Measurements from ENCODE around the gene MDFIC. TPM values are rescaled to one million over a fixed set of nuclear protein-coding genes. Genes with fewer than 3 reads are reported as not detected.
A peak's percentile ranks its signal among the peaks of the same experiment; 100 is the strongest.

Gene MDFIC
- total and polyA plus RNA-seq, 2 of the 4 experiments (the other 2 are of a cell fraction) = 16.9 to 35.0 TPM

GRCh38 chr7:115059321-115059720 lies 137.4 kb downstream of the MDFIC start:
- dilution Hi-C loops (cut with HindIII; ENCODE audit: low sequenced_read_pairs, unreplicated experiment) = no loop called here
- peak; percentile 58 for DNase-seq
- POLR2A ChIA-PET (ENCODE audit: unreplicated experiment) = no interaction called here

More at GRCh38 chr7:115059321-115059720, 137.4 kb downstream of the MDFIC start:
- no peak overlapping the region for H3K9ac ChIP-seq (ENCODE audit: low read depth, low read length)
- H2AK5ac ChIP-seq (ENCODE audit: low read depth, low read length) = no peak overlapping the region
- H2BK20ac ChIP-seq (ENCODE audit: low read depth, low read length) = no peak overlapping the region
- H3K9me1 ChIP-seq (ENCODE audit: insufficient read depth, low read length) = no peaks in the 10 kb centered on the region
- no peak overlapping the region for H3K56ac ChIP-seq (ENCODE audit: extremely low read depth, insufficient read depth, low read length)
- H2BK120ac ChIP-seq (ENCODE audit: low read depth, low read length) = no peak overlapping the region
- H3K79me1 ChIP-seq (ENCODE audit: low read depth in 1 of 2, low read length in 2 of 2) = no peaks in the 10 kb centered on the region
- no peak overlapping the region for H3K4me2 ChIP-seq (ENCODE audit: low read depth, low read length)
- CTCF ChIA-PET = no interaction called here
- no peak overlapping the region for H3K23ac ChIP-seq (ENCODE audit: low read depth, low read length)
- no peak overlapping the region for H4K91ac ChIP-seq (ENCODE audit: insufficient read depth, low read depth, low read length)
- H3K4me3 ChIP-seq (ENCODE audit: insufficient read depth, low read depth, low read length) = no peak overlapping the region
- H3K36me3 ChIP-seq (ENCODE audit: control insufficient read depth, insufficient read depth, low read length) = no peaks in the 10 kb centered on the region
- H4K5ac ChIP-seq (ENCODE audit: low read depth, low read length) = no peak overlapping the region
- no peak overlapping the region for H3K4ac ChIP-seq (ENCODE audit: low read depth, low read length)
- no peak overlapping the region for H3K14ac ChIP-seq (replicated peaks; ENCODE audit: low read depth, low read length)
- intact Hi-C loops (cut with micrococcal nuclease) (no loop called here), in situ Hi-C loops (cut with MboI; ENCODE audit: low sequenced_read_pairs) (no loop called here)
- H3K27ac ChIP-seq (ENCODE audit: insufficient read depth, low read length) = no peak overlapping the region
- no peaks in the 10 kb centered on the region for H4K20me1 ChIP-seq (ENCODE audit: insufficient read depth, low read length)
- no peak overlapping the region for H3K18ac ChIP-seq (ENCODE audit: low read depth, low read length)
- no peaks in the 10 kb centered on the region for H3K4me1 ChIP-seq (ENCODE audit: control insufficient read depth, insufficient read depth, low read length)
- H3K9me3 ChIP-seq (ENCODE audit: control insufficient read depth, insufficient read depth, low read length) = no peaks in the 10 kb centered on the region
- no peak overlapping the region for H2AFZ ChIP-seq (replicated peaks; ENCODE audit: low read length, poor library complexity)
- no peak overlapping the region for H2BK5ac ChIP-seq (ENCODE audit: low read depth, low read length, poor library complexity, severe bottlenecking)
- BruUV-seq (replicated peaks) = no TSS peak
- no peak for TF ChIP-seq USF2 (IDR thresholded peaks at IDR 0.05; ENCODE audit: low read depth, low read length)
- no peak for TF ChIP-seq RAD21 (IDR thresholded peaks at IDR 0.05; ENCODE audit: low read length)
- TF ChIP-seq RFX5 (IDR thresholded peaks at IDR 0.05; ENCODE audit: low read depth, low read length) = no peak
- TF ChIP-seq MXI1 (IDR thresholded peaks at IDR 0.05; ENCODE audit: borderline replicate concordance, low read depth, low read length) = no peak
- no peak for TF ChIP-seq MAFK (IDR thresholded peaks at IDR 0.05; ENCODE audit: low read depth, low read length)
- no peak for TF ChIP-seq ELK1 (IDR thresholded peaks at IDR 0.05; ENCODE audit: borderline replicate concordance, low read depth, low read length)
- TF ChIP-seq FOS (IDR thresholded peaks at IDR 0.05; ENCODE audit: low read depth, low read length) = no peak
- TF ChIP-seq RCOR1 (IDR thresholded peaks at IDR 0.05; ENCODE audit: insufficient replicate concordance, low read length) = no peak
- TF ChIP-seq CTCF (conservative IDR thresholded peaks at IDR 0.05; ENCODE audit: low read depth, low read length) = no peak
- TF ChIP-seq CEBPB (IDR thresholded peaks at IDR 0.05; ENCODE audit: low read depth, low read length) = no peak
- no peak for TF ChIP-seq POLR2A (IDR thresholded peaks at IDR 0.05; ENCODE audit: low read depth, low read length)
- TF ChIP-seq SMC3 (IDR thresholded peaks at IDR 0.05; ENCODE audit: low read depth, low read length) = no peak
- no peak for TF ChIP-seq BHLHE40 (IDR thresholded peaks at IDR 0.05; ENCODE audit: low read depth, low read length)
- no peak for TF ChIP-seq NFE2L2 (IDR thresholded peaks at IDR 0.05; ENCODE audit: low read depth, low read length)
- TF ChIP-seq CHD1 (IDR thresholded peaks at IDR 0.05; ENCODE audit: low read depth, low read length) = no peak
- TF ChIP-seq MAZ (IDR thresholded peaks at IDR 0.05; ENCODE audit: borderline replicate concordance, low read depth, low read length) = no peak
- ATAC-seq (ENCODE audit: low read depth) = peak; percentile 63
- H2AK9ac ChIP-seq (replicated peaks; ENCODE audit: low read depth, low read length, poor library complexity) = no peak overlapping the region
- H4K8ac ChIP-seq (ENCODE audit: low read depth in 2 of 2, low read length in 2 of 2) = no peak overlapping the region
- no peak overlapping the region for H2BK15ac ChIP-seq (ENCODE audit: low read depth, low read length)
- no peaks in the 10 kb centered on the region for H3K27me3 ChIP-seq (ENCODE audit: control insufficient read depth, insufficient read depth, low read length)

Measured in IMR-90 (cell line).